ENCODE data around the gene CACNG8. TPM values are rescaled to one million over a fixed set of nuclear protein-coding genes. Genes with fewer than 3 reads are reported as not detected.

The CACNG8 gene
- 0.62 to 1.1 TPM (median 0.91 TPM) in 5 replicates for total RNA-seq (2022; extraction: Qiagen RNA extraction)

GRCh38 chr19:53962887-53963431 lies at the start of gene CACNG8:
TSS of gene CACNG8 (plus strand) at chr19:53962937.

DNA sequence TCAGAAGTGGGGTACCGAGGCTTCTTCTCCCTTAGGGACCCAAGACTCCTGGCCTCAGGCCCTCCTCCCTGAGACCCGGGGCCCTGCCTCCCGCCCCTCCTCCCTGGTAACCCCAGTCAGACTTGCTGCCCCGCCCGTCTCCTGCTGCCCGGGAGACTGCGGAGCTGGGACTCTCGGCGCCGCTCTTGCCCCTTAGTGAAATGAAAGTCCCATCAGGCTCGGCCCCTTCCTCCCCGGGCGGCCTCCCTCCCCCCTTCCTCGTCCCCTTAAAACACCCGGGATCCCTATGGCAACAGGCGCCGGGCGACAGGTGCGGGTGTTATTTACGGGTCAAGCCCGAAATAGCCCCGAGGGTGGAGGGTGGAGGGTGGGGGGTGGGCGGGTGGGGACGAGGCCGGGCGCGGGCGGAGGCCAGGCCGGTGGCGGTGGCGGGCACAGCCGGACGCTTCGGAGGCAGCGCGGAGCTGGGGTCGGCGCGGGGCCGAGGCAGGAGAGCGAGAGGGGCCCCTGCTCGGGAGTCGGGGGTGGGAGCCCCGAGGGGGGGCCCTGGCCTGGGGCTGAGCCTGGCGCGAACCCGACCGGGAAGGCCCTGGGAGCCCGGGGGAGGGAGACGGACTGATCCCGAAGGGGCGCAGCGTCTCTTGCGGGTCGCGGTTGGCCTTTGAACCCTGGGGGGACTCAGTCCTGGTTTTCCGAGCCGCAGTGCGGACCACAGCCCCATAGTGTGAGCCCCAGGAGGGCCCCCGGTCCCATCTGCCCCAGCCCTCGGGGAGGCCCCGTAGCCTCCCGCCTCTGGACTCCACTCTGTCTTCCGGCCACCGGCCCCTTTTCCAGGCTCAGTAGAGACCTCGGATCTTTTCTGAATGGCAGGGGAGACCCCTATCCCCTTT lies 28.7 kb downstream of the CACNG8 start, which contains the start of gene CACNG6:
TSS of gene CACNG6 (plus strand) at position 414 of the 890 bp plus-strand sequence. CDS start 1,241 bp downstream, outside the sequence.

Other genes with a start within 250 kb of the CACNG8 start
- not detected in 5 replicates for gene NLRP12, start 138.6 kb upstream of the CACNG8 start, total RNA-seq (2022; extraction: Qiagen RNA extraction)
- gene MYADM, start 95.1 kb upstream of the CACNG8 start, total RNA-seq (2022; extraction: Qiagen RNA extraction) = 232 to 299 TPM (median 276 TPM) in 5 replicates
- 3.6 to 6.8 TPM (median 5.6 TPM) in 5 replicates for gene PRKCG, start 80.7 kb upstream of the CACNG8 start, total RNA-seq (2022; extraction: Qiagen RNA extraction)
- gene CACNG7, start 53.7 kb upstream of the CACNG8 start, total RNA-seq (2022; extraction: Qiagen RNA extraction) = 6.4 to 9.1 TPM (median 8.0 TPM) in 5 replicates
- 8.8 to 12.8 TPM (median 11.3 TPM) in 5 replicates for gene CACNG6, start 28.7 kb downstream of the CACNG8 start, total RNA-seq (2022; extraction: Qiagen RNA extraction)
- 0.60 to 1.2 TPM (median 0.73 TPM) in 4 of 5 replicates, not detected in the other for gene VSTM1, start 101.0 kb downstream of the CACNG8 start, total RNA-seq (2022; extraction: Qiagen RNA extraction)
- gene TARM1, start 118.4 kb downstream of the CACNG8 start, total RNA-seq (2022; extraction: Qiagen RNA extraction) = not detected in 5 replicates
- 0.20 to 0.41 TPM (median 0.27 TPM) in 5 replicates for gene OSCAR, start 137.9 kb downstream of the CACNG8 start, total RNA-seq (2022; extraction: Qiagen RNA extraction)
- 140 to 263 TPM (median 231 TPM) in 5 replicates for gene NDUFA3, start 139.9 kb downstream of the CACNG8 start, total RNA-seq (2022; extraction: Qiagen RNA extraction)
- gene TFPT, start 152.7 kb downstream of the CACNG8 start, total RNA-seq (2022; extraction: Qiagen RNA extraction) = 18.6 to 23.8 TPM (median 19.8 TPM) in 5 replicates
- 105 to 119 TPM (median 114 TPM) in 5 replicates for gene PRPF31, start 152.8 kb downstream of the CACNG8 start, total RNA-seq (2022; extraction: Qiagen RNA extraction)
- 50.5 to 63.8 TPM (median 58.1 TPM) in 5 replicates for gene CNOT3, start 174.8 kb downstream of the CACNG8 start, total RNA-seq (2022; extraction: Qiagen RNA extraction)
- gene LENG1, start 196.8 kb downstream of the CACNG8 start, total RNA-seq (2022; extraction: Qiagen RNA extraction) = 7.5 to 8.5 TPM (median 7.9 TPM) in 5 replicates
- gene TMC4, start 210.2 kb downstream of the CACNG8 start, total RNA-seq (2022; extraction: Qiagen RNA extraction) = 0.73 to 1.5 TPM (median 1.1 TPM) in 5 replicates
- gene MBOAT7, start 226.6 kb downstream of the CACNG8 start, total RNA-seq (2022; extraction: Qiagen RNA extraction) = 133 to 153 TPM (median 146 TPM) in 5 replicates
- 77.0 to 127 TPM (median 122 TPM) in 5 replicates for gene TSEN34, start 228.4 kb downstream of the CACNG8 start, total RNA-seq (2022; extraction: Qiagen RNA extraction)
- 2,122 to 2,593 TPM (median 2,171 TPM) in 5 replicates for gene RPS9, start 237.9 kb downstream of the CACNG8 start, total RNA-seq (2022; extraction: Qiagen RNA extraction)

Data from A549 treated with Hydrocortisone at 1 μM for 4 hours (cell line).